Ovary (tissue), 9 donors: Measurements from ENCODE around the gene IL5RA. TPM values are rescaled to one million over a fixed set of nuclear protein-coding genes. Genes with fewer than 3 reads are reported as not detected.

Experiments
- DNase-seq, 5 donors: peaks; one replicate each; pipeline ENCODE4 v3.0.0-alpha.2; 2019 to 2020
- H3K27ac ChIP-seq, 2 donors: fragments of 200-600 bp; one replicate each; pipeline versions ENCODE4 v1.5.1 to v1.8.0; 2019 to 2022
- H3K27me3 ChIP-seq: fragments of 200-600 bp; one replicate; pipeline ENCODE4 v1.8.0; 2022
- H3K36me3 ChIP-seq: fragments of 200-600 bp; sonication (generic); one replicate; pipeline ENCODE4 v1.5.1; 2019
- H3K4me1 ChIP-seq: one replicate; pipeline ENCODE4 v1.8.1; 2013; ENCODE audit warnings: mild to moderate bottlenecking, moderate library complexity; ENCODE audit not compliant: insufficient read depth
- H3K4me3 ChIP-seq: fragments of 200-600 bp; sonication (generic); one replicate; pipeline ENCODE4 v1.5.1; 2017
- H3K9me3 ChIP-seq, 2 donors: fragments of 200-600 bp in 1 of 2; sonication (generic) in 1 of 2; one replicate each; pipeline versions ENCODE4 v1.5.1 to v1.8.1; 2013 to 2019; ENCODE audit warnings: mild to moderate bottlenecking in 1 of 2, moderate library complexity in 1 of 2
- EP300 ChIP-seq: sonication (generic); formaldehyde crosslinking; IDR thresholded peaks from one replicate; pipeline ENCODE4 v1.6.1; 2017; ENCODE audit warnings: antibody characterized with exemption
- POLR2A ChIP-seq: fragments of 450-650 bp; IDR thresholded peaks from one replicate; pipeline ENCODE4 v1.6.1; 2017; ENCODE audit warnings: antibody characterized with exemption, mild to moderate bottlenecking, moderate library complexity
- WGBS, 3 donors: extraction: QIAGEN DNeasy Blood & Tissue Kit in 1 of 3; methylation state at CpG; one replicate each; pipeline versions ENCODE4 v1.1.5 to v1.1.7; 2013 to 2017; 5-methylcytosine and 5-hydroxymethylcytosine counted together
- intact Hi-C, 4 donors: fragments of 100-400 bp; cut with DNase I; formaldehyde crosslinking; loops; one replicate each; pipeline versions ENCODE4 v1.11.0 to v1.15.1; 2022 to 2023
- polyA plus RNA-seq, 2 donors: library from polyadenylated mRNA; stranded (reverse); fragments of 200-250 nt in 1 of 2; fragments of 350-450 nt in 1 of 2; fragmentation: Illumina TruSeq in 1 of 2; extraction: RNeasy Lipid Tissue Mini Kit (QIAGEN cat#74804) in 1 of 2; gene quantifications; one replicate each; pipeline ENCODE4 v1.2.3, GENCODE V29; 2013 to 2014
- total RNA-seq, 7 donors: library from RNA; depleted of rRNA in 2 of 7; stranded (reverse); fragments of >200 nt in 2 of 7; fragmentation: NEBNext Ultra II Directional in 3 of 7; extraction: Animal tissue kit (Norgen Biotek cat#: 25700) in 3 of 7; gene quantifications; one replicate each; pipeline versions ENCODE4 v1.1.0 to v1.2.4, GENCODE V29; 2016 to 2023
- TF ChIP-seq, protein P1 (sequence below), 3 donors: fragments of 450-650 bp in 2 of 3; fragments of 200-600 bp in 1 of 3; IDR thresholded peaks; one replicate each; pipeline versions ENCODE4 v1.5.1 to v1.8.0; 2016 to 2022; ENCODE audit warnings: antibody characterized with exemption in 3 of 3, mild to moderate bottlenecking in 1 of 3
- donor health status: DM: no; HTN: no; CAD: no; lungs with moderate emphysema.
- donor health status: DM: no; HTN: no; CAD: no.
- donor health status: Bipolar disorder and iron deficiency.
- donor health status: DM: yes; HTN: yes; CAD: no.
- donor health status: DM: no; HTN: no; CAD: no.
- donor health status: DM: yes; HTN: yes; CAD: no.

The IL5RA gene
- total and polyA plus RNA-seq, 9 donors: 0.07 to 7.9 (median 0.99) TPM; not detected in 2

DNA sequence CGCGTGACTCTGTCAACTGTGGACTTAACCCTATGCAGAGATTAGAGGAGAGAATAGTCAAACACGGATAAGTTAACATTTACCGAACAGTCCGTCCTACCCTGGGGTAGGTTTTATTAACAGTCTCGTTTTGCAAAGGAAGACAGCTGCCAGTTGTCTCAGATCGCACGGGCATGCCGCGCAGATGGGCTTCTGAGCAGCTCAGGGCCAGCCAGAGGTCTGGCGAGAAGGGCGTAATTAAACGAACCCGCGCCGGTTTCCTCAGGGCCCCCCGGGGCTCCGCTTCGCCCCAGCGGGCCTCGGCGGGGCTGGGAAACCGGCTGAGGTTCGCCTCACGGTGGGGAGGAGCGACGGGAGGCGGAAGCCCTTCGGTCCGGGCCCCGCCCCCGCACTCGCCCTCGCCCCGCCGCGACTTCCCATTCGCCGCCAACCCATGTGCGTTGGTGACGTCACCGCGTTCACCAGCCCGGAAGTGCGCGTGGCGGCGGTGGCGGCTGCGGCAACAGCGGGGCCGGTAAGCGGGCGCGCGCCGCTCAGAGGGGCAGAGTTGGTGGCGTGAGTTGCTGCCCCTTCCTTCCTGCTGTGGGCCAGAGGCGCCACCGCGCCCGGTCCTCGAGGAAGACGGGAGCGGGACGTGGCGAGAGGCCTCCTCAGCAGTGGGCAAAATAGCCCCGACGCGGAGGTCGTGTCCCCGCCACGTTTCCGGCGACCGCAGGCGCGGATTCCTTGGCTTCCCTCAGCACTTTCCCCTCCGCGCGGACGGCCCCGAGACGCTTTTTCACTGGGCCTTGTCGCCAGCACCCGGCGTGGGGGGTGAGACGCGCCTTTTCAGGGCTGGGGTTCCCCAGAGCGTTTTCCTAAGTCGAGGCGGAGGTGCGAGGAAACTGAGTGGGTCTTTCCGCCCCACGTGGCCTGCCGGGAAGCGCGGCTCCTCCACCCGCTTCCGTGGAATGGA lies 16.6 kb upstream of the IL5RA start, which contains the start of gene TRNT1:
TSS of gene TRNT1 (plus strand) at position 464 of the 955 bp plus-strand sequence. CDS start 2,101 bp downstream, outside the sequence.
- Histone ChIP-seq H3K9me3 (no peaks in the 10 kb centered on the region), H3K27ac (peak within 1 kb of the TSS; percentile 57 to 82), H3K4me1 (no peaks in the 10 kb centered on the region), H3K4me3 (peak within 1 kb of the TSS; percentile 77), H3K36me3 (no peaks in the 10 kb centered on the region), H3K27me3 (no peaks in the 10 kb centered on the region)
- DNase-seq: peak; percentile 95 to 97 (median 97)
- 1% methylated on average over 80 to 100 of the region's 100 CpGs for WGBS, 3 donors
- TF ChIP-seq, protein P1, sequence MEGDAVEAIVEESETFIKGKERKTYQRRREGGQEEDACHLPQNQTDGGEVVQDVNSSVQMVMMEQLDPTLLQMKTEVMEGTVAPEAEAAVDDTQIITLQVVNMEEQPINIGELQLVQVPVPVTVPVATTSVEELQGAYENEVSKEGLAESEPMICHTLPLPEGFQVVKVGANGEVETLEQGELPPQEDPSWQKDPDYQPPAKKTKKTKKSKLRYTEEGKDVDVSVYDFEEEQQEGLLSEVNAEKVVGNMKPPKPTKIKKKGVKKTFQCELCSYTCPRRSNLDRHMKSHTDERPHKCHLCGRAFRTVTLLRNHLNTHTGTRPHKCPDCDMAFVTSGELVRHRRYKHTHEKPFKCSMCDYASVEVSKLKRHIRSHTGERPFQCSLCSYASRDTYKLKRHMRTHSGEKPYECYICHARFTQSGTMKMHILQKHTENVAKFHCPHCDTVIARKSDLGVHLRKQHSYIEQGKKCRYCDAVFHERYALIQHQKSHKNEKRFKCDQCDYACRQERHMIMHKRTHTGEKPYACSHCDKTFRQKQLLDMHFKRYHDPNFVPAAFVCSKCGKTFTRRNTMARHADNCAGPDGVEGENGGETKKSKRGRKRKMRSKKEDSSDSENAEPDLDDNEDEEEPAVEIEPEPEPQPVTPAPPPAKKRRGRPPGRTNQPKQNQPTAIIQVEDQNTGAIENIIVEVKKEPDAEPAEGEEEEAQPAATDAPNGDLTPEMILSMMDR (IDR thresholded peaks at IDR 0.05): no peak
- TF ChIP-seq POLR2A (peak; percentile 90), EP300 (no peak)
- intact Hi-C loops: no loop called here

DNA sequence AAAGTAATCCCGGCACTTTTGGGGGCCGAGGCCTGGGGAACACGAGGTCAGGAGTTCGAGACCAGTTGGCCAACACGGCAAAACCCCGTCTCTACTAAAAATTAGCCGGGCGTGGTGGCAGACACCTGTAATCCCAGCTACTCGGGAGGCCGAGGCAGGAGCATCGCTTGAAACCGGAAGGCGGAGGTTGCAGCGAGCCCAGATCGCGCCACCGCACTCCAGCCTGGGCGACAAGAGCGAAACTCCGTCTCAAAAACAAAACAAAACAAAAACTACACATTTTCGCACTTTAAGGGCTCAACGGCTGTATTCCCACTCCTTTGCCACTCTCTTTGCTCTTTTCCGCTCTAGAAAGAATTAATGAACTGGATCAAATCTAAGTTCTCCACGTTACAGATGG lies 15.8 kb upstream of the IL5RA start:
- Histone ChIP-seq H3K4me1 (no peaks in the 10 kb centered on the region), H3K27me3 (no peaks in the 10 kb centered on the region), H3K36me3 (no peaks in the 10 kb centered on the region), H3K4me3 (peak overlapping the region; percentile 77), H3K27ac (peak overlapping the region; percentile 57 to 82), H3K9me3 (no peaks in the 10 kb centered on the region)
- TF ChIP-seq EP300 (no peak), POLR2A (no peak)
- TF ChIP-seq, protein P1 (IDR thresholded peaks at IDR 0.05): no peak
- intact Hi-C loops: no loop called here
- DNase-seq: peak in 4 of 5 donors; percentile 20 to 40 (median 38)
- WGBS, 3 donors: 77 to 87% (median 85%) methylated on average over 24 of the region's 24 CpGs

DNA sequence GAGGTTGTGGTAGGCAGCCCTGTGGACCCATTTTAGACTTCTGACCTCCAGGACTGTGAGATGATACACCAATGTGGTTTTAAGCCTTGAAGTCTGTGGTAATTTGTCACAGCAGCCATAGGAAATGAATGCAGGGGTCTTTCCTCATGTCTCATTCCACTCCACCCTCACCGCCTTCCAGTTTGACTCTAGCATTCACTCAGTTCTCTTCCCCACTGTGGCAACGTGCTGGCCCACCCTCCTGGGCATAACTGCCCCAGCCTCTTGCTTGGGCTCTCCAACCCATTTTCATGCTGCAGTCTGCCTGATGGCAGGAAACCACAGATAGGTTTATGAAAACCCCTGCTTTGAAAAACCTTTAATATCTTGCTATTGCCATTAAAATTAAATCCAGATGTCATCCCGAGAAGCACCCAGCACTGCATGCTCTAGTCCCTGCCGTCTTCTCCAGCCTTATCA lies 9.2 kb upstream of the IL5RA start:
- no peak overlapping the region for H3K4me3 ChIP-seq

DNA sequence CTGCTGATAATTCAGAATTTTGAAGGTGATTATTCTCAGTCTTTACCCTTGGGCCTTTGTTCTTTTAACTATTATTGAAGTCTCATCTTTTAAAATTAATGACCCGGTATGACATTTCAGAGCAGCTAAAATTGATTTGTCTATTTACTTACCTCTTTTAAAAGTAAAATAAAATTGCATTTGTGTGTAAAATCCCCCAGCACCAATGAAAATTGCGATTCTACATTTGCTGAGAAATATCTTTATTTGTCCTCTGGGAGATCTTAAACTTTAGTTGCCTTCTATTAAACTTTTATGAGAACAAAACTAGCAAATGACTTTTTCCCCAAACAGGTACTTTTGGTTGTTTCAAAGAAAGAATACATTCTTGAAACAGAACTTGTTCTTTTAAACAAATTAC lies 7.5 kb upstream of the IL5RA start:
- intact Hi-C loops: no loop called here
- Histone ChIP-seq H3K9me3 (no peaks in the 10 kb centered on the region), H3K27me3 (no peaks in the 10 kb centered on the region), H3K27ac (no peak overlapping the region), H3K4me3 (no peak overlapping the region), H3K4me1 (no peaks in the 10 kb centered on the region), H3K36me3 (no peaks in the 10 kb centered on the region)
- no peak for TF ChIP-seq POLR2A
- TF ChIP-seq EP300: no peak
- TF ChIP-seq, protein P1 (IDR thresholded peaks at IDR 0.05): no peak
- WGBS, 3 donors: 83 to 88% (median 84%) methylated on average over 2 of the region's 2 CpGs
- DNase-seq: no peak

More for the DNA sequence above, 9.2 kb upstream of the IL5RA start:
- no peaks in the 10 kb centered on the region for H3K4me1 ChIP-seq
- TF ChIP-seq EP300 (no peak), POLR2A (no peak)
- TF ChIP-seq, protein P1 (IDR thresholded peaks at IDR 0.05): no peak
- intact Hi-C loops: no loop called here
- no peaks in the 10 kb centered on the region for H3K27me3 ChIP-seq
- H3K27ac ChIP-seq: no peak overlapping the region
- H3K9me3 ChIP-seq: no peaks in the 10 kb centered on the region
- H3K36me3 ChIP-seq: no peaks in the 10 kb centered on the region
- WGBS, 3 donors: 43 to 56% (median 47%) methylated on average over 4 of the region's 4 CpGs
- no peak for DNase-seq
